Measurements from ENCODE around the gene EPHX1.

EPHX1 gene

GRCh38 chr1:225891229-225891972 is 81.5 kb downstream of the EPHX1 start:
- Histone ChIP-seq H2BK15ac (ENCODE audit: low read length) (no peak overlapping the region), H3K4ac (ENCODE audit: low read length) (no peak overlapping the region), H3K4me2 (ENCODE audit: insufficient read depth, low read length, poor library complexity, severe bottlenecking) (no peak overlapping the region), H2AFZ (ENCODE audit: low read length) (no peak overlapping the region), H4K8ac (ENCODE audit: low read depth, low read length) (peak overlapping the region; percentile 65), H3K18ac (ENCODE audit: low read length) (peak overlapping the region; percentile 48), H3K9me3 (replicated peaks in 1 of 2; ENCODE audit: control insufficient read depth in 2 of 2, insufficient read depth in 1 of 2, low read depth in 1 of 2, low read length in 2 of 2) (no peaks in the 10 kb centered on the region), H3K4me1 (ENCODE audit: control insufficient read depth in 2 of 2, insufficient read depth in 1 of 2, low read depth in 1 of 2, low read length in 2 of 2) (peaks cover 2 to 12% of the 10 kb centered on the region in 2 donors), H2BK120ac (ENCODE audit: low read depth, low read length) (no peak overlapping the region), H3K79me1 (ENCODE audit: low read depth, low read length) (no peaks in the 10 kb centered on the region), H2AK5ac (ENCODE audit: low read depth, low read length) (peak overlapping the region; percentile 56), H3K4me3 (ENCODE audit: low read length in 2 of 2) (no peak overlapping the region), H2BK5ac (ENCODE audit: low read length) (no peak overlapping the region), H3K36me3 (replicated peaks in 1 of 2; ENCODE audit: control insufficient read depth in 2 of 2, insufficient read depth in 2 of 2, low read length in 2 of 2) (no peaks in the 10 kb centered on the region), H3K23ac (ENCODE audit: low read depth, low read length, poor library complexity) (no peak overlapping the region), H3K27me3 (ENCODE audit: control insufficient read depth in 3 of 3, insufficient read depth in 3 of 3, low read depth in 1 of 3, low read length in 3 of 3) (peaks cover 0 to 14% (median 0%) of the 10 kb centered on the region in 3 experiments), H2BK12ac (ENCODE audit: low read length) (no peak overlapping the region), H4K91ac (ENCODE audit: low read depth, low read length, poor library complexity) (no peak overlapping the region), H3K14ac (ENCODE audit: low read length) (no peak overlapping the region), H3K9ac (ENCODE audit: low read depth, low read length, poor library complexity) (no peak overlapping the region), H3K27ac (replicated peaks; ENCODE audit: low read length) (no peak overlapping the region)
- whole genome bisulfite sequencing, 2 donors (ENCODE audit: extremely low coverage in 2 of 2, insufficient read length in 2 of 2, insufficient replicate concordance in 1 of 2), result no CpG with 5 or more reads among the region's 14 CpGs
- no peak for DNase-seq (ENCODE audit: low spot score)

- H2AK5ac ChIP-seq (ENCODE audit: low read depth, low read length), result no peak overlapping the region
- no peak overlapping the region for H3K14ac ChIP-seq (ENCODE audit: low read length)
These were observed 82.4 kb downstream of the EPHX1 start for GRCh38 chr1:225892307-225892706.

More at GRCh38 chr1:225892307-225892706, 82.4 kb downstream of the EPHX1 start:
- Histone ChIP-seq H3K4me2 (ENCODE audit: insufficient read depth, low read length, poor library complexity, severe bottlenecking) (no peak overlapping the region), H3K9me3 (replicated peaks in 1 of 2; ENCODE audit: control insufficient read depth in 2 of 2, insufficient read depth in 1 of 2, low read depth in 1 of 2, low read length in 2 of 2) (no peaks in the 10 kb centered on the region), H2AFZ (ENCODE audit: low read length) (no peak overlapping the region), H2BK12ac (ENCODE audit: low read length) (no peak overlapping the region), H3K23ac (ENCODE audit: low read depth, low read length, poor library complexity) (no peak overlapping the region), H3K27ac (replicated peaks; ENCODE audit: low read length) (no peak overlapping the region), H3K79me1 (ENCODE audit: low read depth, low read length) (no peaks in the 10 kb centered on the region), H4K8ac (ENCODE audit: low read depth, low read length) (no peak overlapping the region), H3K4me1 (ENCODE audit: control insufficient read depth in 2 of 2, insufficient read depth in 1 of 2, low read depth in 1 of 2, low read length in 2 of 2) (peaks cover 2 to 12% of the 10 kb centered on the region in 2 donors), H3K36me3 (replicated peaks in 1 of 2; ENCODE audit: control insufficient read depth in 2 of 2, insufficient read depth in 2 of 2, low read length in 2 of 2) (no peaks in the 10 kb centered on the region), H3K9ac (ENCODE audit: low read depth, low read length, poor library complexity) (no peak overlapping the region), H3K27me3 (ENCODE audit: control insufficient read depth in 3 of 3, insufficient read depth in 3 of 3, low read depth in 1 of 3, low read length in 3 of 3) (peaks cover 0 to 5% (median 0%) of the 10 kb centered on the region in 3 experiments), H2BK5ac (ENCODE audit: low read length) (no peak overlapping the region), H2BK120ac (ENCODE audit: low read depth, low read length) (no peak overlapping the region), H3K4me3 (ENCODE audit: low read length in 2 of 2) (no peak overlapping the region), H3K18ac (ENCODE audit: low read length) (no peak overlapping the region), H3K4ac (ENCODE audit: low read length) (no peak overlapping the region), H2BK15ac (ENCODE audit: low read length) (no peak overlapping the region), H4K91ac (ENCODE audit: low read depth, low read length, poor library complexity) (no peak overlapping the region)
- no CpG with 5 or more reads among the region's 6 CpGs for WGBS, 2 donors (ENCODE audit: extremely low coverage in 2 of 2, insufficient read length in 2 of 2, insufficient replicate concordance in 1 of 2)
- no peak for DNase-seq (ENCODE audit: low spot score)

All from neuronal stem cell (in vitro differentiated cells).